ENCODE measurements around the gene NUP214. TPM values are rescaled to one million over a fixed set of nuclear protein-coding genes. Genes with fewer than 3 reads are reported as not detected.
A peak's percentile ranks its signal among the peaks of the same experiment; 100 is the strongest.
"Not testable (repeated sequence)": the region's sequence is repeated elsewhere in the genome, so short reads cannot be mapped to it uniquely, and the experiment has no call there.

Gene NUP214
- total RNA-seq, 1 experiment from 2014 or later: 36.1 TPM

DNA sequence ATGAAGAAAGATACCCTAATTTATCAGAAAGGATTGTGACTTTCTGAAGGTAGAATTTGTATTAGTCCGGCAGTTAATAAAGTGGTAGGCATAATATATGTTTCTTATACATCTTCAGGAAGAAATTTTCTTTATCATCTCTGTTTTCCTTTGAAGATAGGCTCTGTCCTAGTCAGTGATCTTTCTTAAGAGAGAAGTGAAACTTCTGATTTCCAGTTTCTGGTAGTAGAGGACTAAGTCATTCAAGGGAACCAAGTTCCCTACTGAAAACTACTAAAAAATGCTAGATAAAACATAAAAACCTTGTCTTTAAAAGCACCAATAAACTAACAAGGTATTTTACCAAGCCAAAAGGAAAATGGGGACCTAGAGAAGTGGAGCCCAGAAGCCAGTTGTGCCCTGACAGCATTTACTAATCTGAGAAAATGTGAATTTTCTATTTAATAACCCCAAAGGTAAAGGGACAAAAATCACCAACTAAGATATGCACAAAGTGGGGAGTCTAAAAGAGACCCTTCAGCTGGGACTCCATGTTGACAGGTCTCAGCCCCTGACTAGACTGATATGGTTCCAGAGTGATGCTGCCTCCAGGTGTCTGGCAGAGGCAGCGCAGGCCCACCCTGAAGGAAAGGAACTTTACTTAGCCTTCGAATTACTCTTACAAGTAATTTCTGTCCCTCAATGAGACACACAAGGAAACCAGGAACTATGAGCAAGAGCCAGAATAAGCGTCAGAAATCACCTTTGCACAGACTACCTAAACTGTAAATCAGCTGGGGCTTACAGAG, 78.2 kb downstream of the NUP214 start:
- H3K9me3 ChIP-seq (replicated peaks): no peaks in the 10 kb centered on the region
- DNase-seq: no peak
- no peaks in the 10 kb centered on the region for H3K27me3 ChIP-seq
- H3K4me1 ChIP-seq: no peaks in the 10 kb centered on the region
- peaks cover 83% of the 10 kb centered on the region for H3K36me3 ChIP-seq
- no peak overlapping the region for H3K27ac ChIP-seq
- H3K4me3 ChIP-seq: no peak overlapping the region

- no peaks in the 10 kb centered on the region for H3K9me3 ChIP-seq (replicated peaks)
- no peaks in the 10 kb centered on the region for H3K4me1 ChIP-seq
- H3K36me3 ChIP-seq: peaks cover 79% of the 10 kb centered on the region
- H3K27ac ChIP-seq: no peak overlapping the region
- H3K27me3 ChIP-seq: no peaks in the 10 kb centered on the region
- DNase-seq: no peak
- H3K4me3 ChIP-seq: no peak overlapping the region
Measured at GRCh38 chr9:131204285-131204684, 78.9 kb downstream of the NUP214 start.

GRCh38 chr9:131206495-131206894, 81.1 kb downstream of the NUP214 start:
- H3K9me3 ChIP-seq (replicated peaks): no peaks in the 10 kb centered on the region
- H3K4me1 ChIP-seq: no peaks in the 10 kb centered on the region
- H3K27ac ChIP-seq: no peak overlapping the region
- H3K27me3 ChIP-seq: no peaks in the 10 kb centered on the region
- H3K36me3 ChIP-seq: peaks cover 73% of the 10 kb centered on the region
- DNase-seq: no peak
- H3K4me3 ChIP-seq: no peak overlapping the region

GRCh38 chr9:131211920-131212319, 86.5 kb downstream of the NUP214 start:
- H3K4me3 ChIP-seq; H3K9me3 ChIP-seq (replicated peaks); H3K4me1 ChIP-seq; H3K27me3 ChIP-seq; DNase-seq; H3K27ac ChIP-seq: not testable (repeated sequence)
- peaks cover 45% of the 10 kb centered on the region for H3K36me3 ChIP-seq

GRCh38 chr9:131214286-131214856, 89.0 kb downstream of the NUP214 start:
- Histone ChIP-seq H3K4me3 (no peak overlapping the region), H3K9me3 (replicated peaks) (no peaks in the 10 kb centered on the region; the same call in 1 of the 2 replicates), H3K27me3 (no peaks in the 10 kb centered on the region), H3K4me1 (0 out of 2 replicates have a peak, but pooled peaks cover 3% of the 10 kb centered on the region), H3K36me3 (peaks cover 33% of the 10 kb centered on the region), H3K27ac (peak overlapping the region; percentile 22; the same call in 1 of the 2 replicates)
- DNase-seq: no peak

DNA sequence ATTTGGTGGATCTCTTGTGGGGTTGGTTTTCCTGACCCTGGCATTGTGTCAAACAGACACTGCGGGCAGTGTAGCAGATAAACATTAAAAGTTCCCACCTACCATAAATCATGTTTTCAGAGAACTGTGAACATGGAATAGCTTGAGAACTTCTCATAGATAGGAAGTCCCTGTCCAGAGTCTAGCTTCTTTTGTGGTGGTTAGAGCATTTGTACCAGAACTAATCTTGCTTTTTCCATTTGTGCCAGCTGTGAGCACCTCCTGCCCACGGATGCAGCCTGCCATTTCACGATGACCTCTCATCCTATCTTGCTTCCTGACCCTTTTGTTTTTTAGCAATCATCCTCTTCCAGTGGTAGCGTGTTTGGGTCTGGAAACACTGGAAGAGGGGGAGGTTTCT, 89.5 kb downstream of the NUP214 start:
- H3K4me1 ChIP-seq: 0 out of 2 replicates have a peak, but pooled peaks cover 3% of the 10 kb centered on the region
- peaks cover 28% of the 10 kb centered on the region for H3K36me3 ChIP-seq
- DNase-seq: peak in 1 of 2 experiments; percentile 36
- no peaks in the 10 kb centered on the region for H3K27me3 ChIP-seq
- no peak overlapping the region for H3K4me3 ChIP-seq
- H3K27ac ChIP-seq: peak overlapping the region; percentile 22; the same call in 1 of the 2 replicates
- H3K9me3 ChIP-seq (replicated peaks): no peaks in the 10 kb centered on the region; the same call in 1 of the 2 replicates

GRCh38 chr9:131216806-131217205, 91.4 kb downstream of the NUP214 start:
- H3K4me1 ChIP-seq: 0 out of 2 replicates have a peak, but pooled peaks cover 3% of the 10 kb centered on the region
- H3K36me3 ChIP-seq: peaks cover 23% of the 10 kb centered on the region
- no peak overlapping the region for H3K4me3 ChIP-seq
- H3K27ac ChIP-seq: no peak overlapping the region
- DNase-seq: no peak
- no peaks in the 10 kb centered on the region for H3K27me3 ChIP-seq
- H3K9me3 ChIP-seq (replicated peaks): no peaks in the 10 kb centered on the region; the same call in 1 of the 2 replicates

DNA sequence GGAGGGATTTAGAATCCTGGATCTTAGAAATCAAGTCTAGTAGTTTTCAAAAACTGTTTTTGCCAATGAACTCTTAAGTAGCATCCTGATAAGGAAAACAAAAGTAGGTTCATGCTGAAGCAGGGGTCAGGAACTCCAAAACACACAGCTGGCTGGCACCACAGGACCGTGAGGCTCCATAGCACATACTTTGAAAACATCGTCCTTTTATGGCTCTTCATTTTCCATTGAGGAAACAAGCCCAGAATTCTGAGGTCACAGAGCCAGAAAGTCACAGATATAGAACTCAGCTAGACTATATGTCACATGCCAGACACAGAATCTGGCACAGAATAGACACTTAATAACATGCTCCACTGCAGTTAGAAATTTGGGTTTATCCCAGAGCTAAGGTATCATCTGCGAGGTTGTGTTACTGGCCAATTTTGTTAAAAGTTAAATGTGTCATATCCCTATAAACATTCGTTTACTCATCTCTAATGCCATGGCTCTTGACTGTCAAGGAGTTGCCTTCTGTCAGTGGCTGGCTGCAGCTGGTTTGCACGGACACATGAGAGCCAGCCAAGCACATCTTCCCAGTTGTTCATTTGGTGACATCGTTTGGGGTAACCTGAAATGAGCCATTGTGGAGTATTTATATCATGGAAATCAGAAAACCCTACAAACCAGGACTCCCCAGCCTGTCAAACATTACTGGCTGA, 92.1 kb downstream of the NUP214 start:
- H3K27ac ChIP-seq: no peak overlapping the region
- 0 out of 2 replicates have a peak, but pooled peaks cover 3% of the 10 kb centered on the region for H3K4me1 ChIP-seq
- no peak overlapping the region for H3K4me3 ChIP-seq
- H3K9me3 ChIP-seq (replicated peaks): no peaks in the 10 kb centered on the region; the same call in 1 of the 2 replicates
- peaks cover 21% of the 10 kb centered on the region for H3K36me3 ChIP-seq
- H3K27me3 ChIP-seq: no peaks in the 10 kb centered on the region
- DNase-seq: no peak

GRCh38 chr9:131218370-131218769, 93.0 kb downstream of the NUP214 start:
- no peaks in the 10 kb centered on the region for H3K27me3 ChIP-seq
- no peaks in the 10 kb centered on the region for H3K9me3 ChIP-seq (replicated peaks)
- no peak for DNase-seq
- peaks cover 23% of the 10 kb centered on the region for H3K36me3 ChIP-seq
- H3K4me3 ChIP-seq: no peak overlapping the region
- 0 out of 2 replicates have a peak, but pooled peaks cover 3% of the 10 kb centered on the region for H3K4me1 ChIP-seq
- no peak overlapping the region for H3K27ac ChIP-seq

DNA sequence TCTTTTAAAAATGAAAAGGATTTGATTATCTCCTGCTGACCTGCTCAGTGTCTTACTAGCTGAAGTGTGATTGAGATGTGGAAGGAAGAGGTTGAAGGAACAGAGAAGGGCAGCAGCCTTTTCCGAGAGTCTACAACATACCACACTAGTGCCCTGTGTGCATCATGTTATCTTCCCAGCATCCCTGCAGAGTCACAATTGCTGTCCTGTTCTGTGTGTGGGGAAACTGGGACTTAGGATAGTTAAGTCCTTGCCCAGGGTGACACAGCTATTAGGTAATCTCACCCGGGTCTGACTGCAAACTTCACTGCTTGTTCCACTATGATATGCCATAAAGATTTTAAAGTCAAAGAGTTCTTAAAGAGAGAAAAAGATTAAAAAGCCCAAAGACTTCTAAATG, 95.1 kb downstream of the NUP214 start:
- H3K36me3 ChIP-seq: peaks cover 17% of the 10 kb centered on the region
- H3K4me1 ChIP-seq: no peaks in the 10 kb centered on the region
- H3K27ac ChIP-seq: no peak overlapping the region
- H3K27me3 ChIP-seq: no peaks in the 10 kb centered on the region
- H3K4me3 ChIP-seq: no peak overlapping the region
- no peaks in the 10 kb centered on the region for H3K9me3 ChIP-seq (replicated peaks)
- no peak for DNase-seq

GRCh38 chr9:131222460-131222859, 97.1 kb downstream of the NUP214 start:
- DNase-seq: no peak
- Histone ChIP-seq H3K36me3 (peaks cover 8% of the 10 kb centered on the region), H3K4me1 (no peaks in the 10 kb centered on the region), H3K9me3 (replicated peaks) (no peaks in the 10 kb centered on the region), H3K27ac (no peak overlapping the region), H3K4me3 (no peak overlapping the region), H3K27me3 (no peaks in the 10 kb centered on the region)

DNA sequence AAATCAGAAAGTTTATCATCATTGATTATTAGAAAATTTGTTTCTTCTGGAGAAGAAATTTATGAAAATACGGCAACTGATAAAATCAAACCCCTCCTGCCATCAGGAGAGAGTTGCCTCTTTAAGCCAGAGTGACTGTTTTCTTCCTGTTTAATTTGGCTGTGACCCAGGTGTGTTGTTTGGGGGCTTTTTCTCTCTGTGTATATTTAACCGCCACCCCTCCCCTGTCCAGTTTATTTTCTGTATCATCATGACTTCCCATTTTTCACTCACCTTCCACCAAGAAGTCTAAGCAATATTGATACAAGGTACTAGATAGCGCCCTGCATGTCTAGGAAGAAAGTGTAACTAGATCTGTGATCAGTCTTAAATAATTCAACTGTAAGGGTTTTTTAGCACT, 100.8 kb downstream of the NUP214 start:
- Histone ChIP-seq H3K36me3 (peaks cover 34% of the 10 kb centered on the region), H3K4me3 (no peak overlapping the region), H3K27ac (no peak overlapping the region), H3K27me3 (no peaks in the 10 kb centered on the region), H3K4me1 (no peaks in the 10 kb centered on the region), H3K9me3 (replicated peaks) (no peaks in the 10 kb centered on the region)
- no peak for DNase-seq

GRCh38 chr9:131227112-131227958, 101.9 kb downstream of the NUP214 start:
- H3K27ac ChIP-seq: no peak overlapping the region
- DNase-seq: no peak
- H3K36me3 ChIP-seq: peaks cover 44% of the 10 kb centered on the region

GRCh38 chr9:131227959-131228460, 102.6 kb downstream of the NUP214 start:
- DNase-seq: no peak
- no peak overlapping the region for H3K4me3 ChIP-seq
- peaks cover 45% of the 10 kb centered on the region for H3K36me3 ChIP-seq
- no peaks in the 10 kb centered on the region for H3K27me3 ChIP-seq
- no peaks in the 10 kb centered on the region for H3K9me3 ChIP-seq (replicated peaks)
- H3K4me1 ChIP-seq: no peaks in the 10 kb centered on the region
- no peak overlapping the region for H3K27ac ChIP-seq

More at GRCh38 chr9:131227112-131227958, 101.9 kb downstream of the NUP214 start:
- no peaks in the 10 kb centered on the region for H3K4me1 ChIP-seq
- H3K9me3 ChIP-seq (replicated peaks): no peaks in the 10 kb centered on the region
- H3K4me3 ChIP-seq: no peak overlapping the region
- no peaks in the 10 kb centered on the region for H3K27me3 ChIP-seq
